HL-60 (cell line): ENCODE data around the gene KRTAP5-5.

Experiments used
- DNase-seq, 2 experiments: peaks; one replicate each; pipeline ENCODE4 v3.0.0-alpha.2; 2010 to 2020; ENCODE audit warnings: low read depth in 1 of 2, low spot score in 1 of 2
- H3K27ac ChIP-seq: fragments of 250-450 bp; sonication (Bioruptor Pico); replicated peaks from 2 replicates; pipeline ENCODE4 v1.5.1; 2020; ENCODE audit warnings: mild to moderate bottlenecking, moderate library complexity
- H3K27me3 ChIP-seq: fragments of 250-450 bp; sonication (Bioruptor Pico); 2 replicates; pipeline ENCODE4 v1.5.1; 2021; ENCODE audit warnings: mild to moderate bottlenecking, moderate library complexity; ENCODE audit not compliant: insufficient read depth, poor library complexity, severe bottlenecking
- H3K4me3 ChIP-seq: replicated peaks from 2 replicates; pipeline ENCODE4 v1.5.1; 2011; ENCODE audit warnings: mild to moderate bottlenecking, control low read depth, low read length; ENCODE audit not compliant: insufficient read depth
- GABPA ChIP-seq: IDR thresholded peaks from 2 replicates; pipeline ENCODE4 v1.6.1; 2012; ENCODE audit warnings: low read depth
- POLR2AphosphoS5 ChIP-seq: IDR thresholded peaks from 2 replicates; pipeline ENCODE4 v1.6.1; 2012; ENCODE audit warnings: low read depth
- SPI1 ChIP-seq: IDR thresholded peaks from 2 replicates; pipeline ENCODE4 v1.6.1; 2012; ENCODE audit warnings: low read depth, mild to moderate bottlenecking, borderline replicate concordance
- TF ChIP-seq, protein P1 (sequence below): IDR thresholded peaks from one replicate; pipeline ENCODE4 v1.5.1; 2011; ENCODE audit warnings: low read length, control low read depth, inconsistent platforms; ENCODE audit not compliant: insufficient read depth
- TF ChIP-seq, protein P2 (sequence below): IDR thresholded peaks from 2 replicates; pipeline ENCODE4 v1.6.1; 2012; ENCODE audit warnings: low read depth; ENCODE audit not compliant: insufficient replicate concordance

KRTAP5-5 gene

GRCh38 chr11:1628506-1629325, 859 bp upstream of the KRTAP5-5 start:
- H3K27ac ChIP-seq: no peak overlapping the region
- TF ChIP-seq GABPA: no peak
- TF ChIP-seq, protein P1, sequence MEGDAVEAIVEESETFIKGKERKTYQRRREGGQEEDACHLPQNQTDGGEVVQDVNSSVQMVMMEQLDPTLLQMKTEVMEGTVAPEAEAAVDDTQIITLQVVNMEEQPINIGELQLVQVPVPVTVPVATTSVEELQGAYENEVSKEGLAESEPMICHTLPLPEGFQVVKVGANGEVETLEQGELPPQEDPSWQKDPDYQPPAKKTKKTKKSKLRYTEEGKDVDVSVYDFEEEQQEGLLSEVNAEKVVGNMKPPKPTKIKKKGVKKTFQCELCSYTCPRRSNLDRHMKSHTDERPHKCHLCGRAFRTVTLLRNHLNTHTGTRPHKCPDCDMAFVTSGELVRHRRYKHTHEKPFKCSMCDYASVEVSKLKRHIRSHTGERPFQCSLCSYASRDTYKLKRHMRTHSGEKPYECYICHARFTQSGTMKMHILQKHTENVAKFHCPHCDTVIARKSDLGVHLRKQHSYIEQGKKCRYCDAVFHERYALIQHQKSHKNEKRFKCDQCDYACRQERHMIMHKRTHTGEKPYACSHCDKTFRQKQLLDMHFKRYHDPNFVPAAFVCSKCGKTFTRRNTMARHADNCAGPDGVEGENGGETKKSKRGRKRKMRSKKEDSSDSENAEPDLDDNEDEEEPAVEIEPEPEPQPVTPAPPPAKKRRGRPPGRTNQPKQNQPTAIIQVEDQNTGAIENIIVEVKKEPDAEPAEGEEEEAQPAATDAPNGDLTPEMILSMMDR: peak; percentile 94
- TF ChIP-seq, protein P2, sequence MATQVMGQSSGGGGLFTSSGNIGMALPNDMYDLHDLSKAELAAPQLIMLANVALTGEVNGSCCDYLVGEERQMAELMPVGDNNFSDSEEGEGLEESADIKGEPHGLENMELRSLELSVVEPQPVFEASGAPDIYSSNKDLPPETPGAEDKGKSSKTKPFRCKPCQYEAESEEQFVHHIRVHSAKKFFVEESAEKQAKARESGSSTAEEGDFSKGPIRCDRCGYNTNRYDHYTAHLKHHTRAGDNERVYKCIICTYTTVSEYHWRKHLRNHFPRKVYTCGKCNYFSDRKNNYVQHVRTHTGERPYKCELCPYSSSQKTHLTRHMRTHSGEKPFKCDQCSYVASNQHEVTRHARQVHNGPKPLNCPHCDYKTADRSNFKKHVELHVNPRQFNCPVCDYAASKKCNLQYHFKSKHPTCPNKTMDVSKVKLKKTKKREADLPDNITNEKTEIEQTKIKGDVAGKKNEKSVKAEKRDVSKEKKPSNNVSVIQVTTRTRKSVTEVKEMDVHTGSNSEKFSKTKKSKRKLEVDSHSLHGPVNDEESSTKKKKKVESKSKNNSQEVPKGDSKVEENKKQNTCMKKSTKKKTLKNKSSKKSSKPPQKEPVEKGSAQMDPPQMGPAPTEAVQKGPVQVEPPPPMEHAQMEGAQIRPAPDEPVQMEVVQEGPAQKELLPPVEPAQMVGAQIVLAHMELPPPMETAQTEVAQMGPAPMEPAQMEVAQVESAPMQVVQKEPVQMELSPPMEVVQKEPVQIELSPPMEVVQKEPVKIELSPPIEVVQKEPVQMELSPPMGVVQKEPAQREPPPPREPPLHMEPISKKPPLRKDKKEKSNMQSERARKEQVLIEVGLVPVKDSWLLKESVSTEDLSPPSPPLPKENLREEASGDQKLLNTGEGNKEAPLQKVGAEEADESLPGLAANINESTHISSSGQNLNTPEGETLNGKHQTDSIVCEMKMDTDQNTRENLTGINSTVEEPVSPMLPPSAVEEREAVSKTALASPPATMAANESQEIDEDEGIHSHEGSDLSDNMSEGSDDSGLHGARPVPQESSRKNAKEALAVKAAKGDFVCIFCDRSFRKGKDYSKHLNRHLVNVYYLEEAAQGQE: no peak
- TF ChIP-seq POLR2AphosphoS5: no peak
- peaks cover 24% of the 10 kb centered on the region for H3K27me3 ChIP-seq
- no peak overlapping the region for H3K4me3 ChIP-seq
- DNase-seq: peak; percentile 8 to 39

DNA sequence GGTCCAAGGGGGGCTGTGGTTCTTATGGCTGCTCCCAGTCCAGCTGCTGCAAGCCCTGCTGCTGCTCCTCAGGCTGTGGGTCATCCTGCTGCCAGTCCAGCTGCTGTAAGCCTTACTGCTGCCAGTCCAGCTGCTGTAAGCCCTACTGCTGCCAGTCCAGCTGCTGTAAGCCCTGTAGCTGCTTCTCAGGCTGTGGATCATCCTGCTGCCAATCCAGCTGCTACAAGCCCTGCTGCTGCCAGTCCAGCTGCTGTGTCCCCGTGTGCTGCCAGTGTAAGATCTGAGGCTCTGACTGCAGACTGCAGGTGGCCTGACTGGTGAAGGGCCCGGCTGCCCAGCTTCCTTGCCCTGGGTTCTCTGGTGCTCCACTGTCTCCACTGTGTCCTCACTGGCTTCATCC, 696 bp downstream of the KRTAP5-5 start:
- TF ChIP-seq POLR2AphosphoS5: no peak
- no peak for TF ChIP-seq GABPA
- no peak for TF ChIP-seq SPI1
- TF ChIP-seq, protein P2: no peak
- TF ChIP-seq, protein P1: no peak
- Histone ChIP-seq H3K27me3 (peaks cover 24% of the 10 kb centered on the region), H3K27ac (no peak overlapping the region), H3K4me3 (no peak overlapping the region)
- no peak for DNase-seq

GRCh38 chr11:1631066-1631568, 1.5 kb downstream of the KRTAP5-5 start:
- TF ChIP-seq, protein P1: no peak
- TF ChIP-seq SPI1 (no peak), GABPA (no peak), POLR2AphosphoS5 (no peak)
- TF ChIP-seq, protein P2: no peak
- H3K4me3 ChIP-seq: no peak overlapping the region
- no peak for DNase-seq
- H3K27me3 ChIP-seq: peaks cover 25% of the 10 kb centered on the region
- H3K27ac ChIP-seq: no peak overlapping the region
